Lower leg skin (tissue), 4 donors: ENCODE results near the gene SLBP. TPM values are rescaled to one million over a fixed set of nuclear protein-coding genes. Genes with fewer than 3 reads are reported as not detected.

Source experiments
- DNase-seq, 2 donors: peaks; one replicate each; pipeline ENCODE4 v3.0.0-alpha.2; 2019; ENCODE audit warnings: low spot score in 2 of 2
- H3K4me3 ChIP-seq: fragments of 200-600 bp; sonication (generic); 2 replicates; pipeline ENCODE4 v1.5.1; 2017; ENCODE audit warnings: mild to moderate bottlenecking, low read depth; ENCODE audit not compliant: poor library complexity, severe bottlenecking
- POLR2A ChIP-seq, 2 donors: fragments of 450-650 bp; IDR thresholded peaks; one replicate each; pipeline ENCODE4 v1.6.1; 2016 to 2017; ENCODE audit warnings: antibody characterized with exemption in 2 of 2, mild to moderate bottlenecking in 1 of 2, moderate library complexity in 1 of 2
- WGBS, 2 donors: methylation state at CpG; one replicate each; pipeline ENCODE4 v1.1.5; 2018; 5-methylcytosine and 5-hydroxymethylcytosine counted together
- intact Hi-C: fragments of 100-400 bp; cut with DNase I; formaldehyde crosslinking; loops from one replicate; pipeline ENCODE4 v1.15.0; 2023; ENCODE audit warnings: low total_unique reads
- total RNA-seq, 4 donors: library from RNA; depleted of rRNA; stranded (reverse); fragments of >200 nt; gene quantifications; one replicate each; pipeline ENCODE4 v1.1.0, GENCODE V29; 2016
- TF ChIP-seq, protein P1 (sequence below), 3 donors: fragments of 450-650 bp; IDR thresholded peaks; one replicate each; pipeline ENCODE4 v1.5.1; 2016; ENCODE audit warnings: antibody characterized with exemption in 3 of 3, mild to moderate bottlenecking in 3 of 3, moderate library complexity in 2 of 3

SLBP gene
- total RNA-seq, 4 donors from 2014 or later = 45.8 to 66.9 (median 59.4) TPM

DNA sequence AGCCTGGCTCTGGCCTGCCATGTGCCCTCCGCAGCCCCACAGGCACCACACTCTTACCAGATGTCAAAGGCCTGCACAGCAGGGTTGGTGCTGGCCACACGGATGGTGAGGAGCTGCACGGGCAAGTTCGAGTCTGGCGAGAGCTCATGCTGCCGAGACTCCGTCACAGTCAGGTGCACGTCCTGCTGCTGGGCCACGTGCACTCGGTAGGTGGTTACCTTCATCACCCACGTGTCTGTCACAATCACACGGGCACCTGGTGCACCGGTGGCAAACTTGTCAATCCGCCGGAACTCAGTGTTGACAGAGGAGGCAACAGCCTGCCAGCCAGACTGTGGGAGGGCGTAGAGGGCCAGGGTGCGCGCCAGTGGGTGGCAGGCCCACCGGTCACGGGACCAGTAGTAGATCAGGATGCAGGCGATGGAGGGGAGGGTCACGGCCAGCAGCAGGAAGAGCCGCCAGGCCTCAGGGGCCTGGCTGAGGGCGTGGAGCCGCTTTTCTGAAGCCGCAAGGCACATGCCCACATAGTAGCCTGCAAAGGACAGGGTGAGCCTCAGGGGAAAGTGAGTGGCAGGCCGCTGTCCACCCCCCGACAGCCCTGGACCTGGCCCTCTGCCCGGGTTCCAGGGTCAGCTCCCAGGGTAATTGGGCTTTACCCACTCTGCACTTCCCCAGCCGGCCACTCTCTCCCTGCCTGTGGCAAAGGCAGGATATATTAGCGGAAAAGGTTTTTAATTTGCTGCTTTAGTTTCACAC lies 6.2 kb upstream of the SLBP start:
- no peak for DNase-seq

DNA sequence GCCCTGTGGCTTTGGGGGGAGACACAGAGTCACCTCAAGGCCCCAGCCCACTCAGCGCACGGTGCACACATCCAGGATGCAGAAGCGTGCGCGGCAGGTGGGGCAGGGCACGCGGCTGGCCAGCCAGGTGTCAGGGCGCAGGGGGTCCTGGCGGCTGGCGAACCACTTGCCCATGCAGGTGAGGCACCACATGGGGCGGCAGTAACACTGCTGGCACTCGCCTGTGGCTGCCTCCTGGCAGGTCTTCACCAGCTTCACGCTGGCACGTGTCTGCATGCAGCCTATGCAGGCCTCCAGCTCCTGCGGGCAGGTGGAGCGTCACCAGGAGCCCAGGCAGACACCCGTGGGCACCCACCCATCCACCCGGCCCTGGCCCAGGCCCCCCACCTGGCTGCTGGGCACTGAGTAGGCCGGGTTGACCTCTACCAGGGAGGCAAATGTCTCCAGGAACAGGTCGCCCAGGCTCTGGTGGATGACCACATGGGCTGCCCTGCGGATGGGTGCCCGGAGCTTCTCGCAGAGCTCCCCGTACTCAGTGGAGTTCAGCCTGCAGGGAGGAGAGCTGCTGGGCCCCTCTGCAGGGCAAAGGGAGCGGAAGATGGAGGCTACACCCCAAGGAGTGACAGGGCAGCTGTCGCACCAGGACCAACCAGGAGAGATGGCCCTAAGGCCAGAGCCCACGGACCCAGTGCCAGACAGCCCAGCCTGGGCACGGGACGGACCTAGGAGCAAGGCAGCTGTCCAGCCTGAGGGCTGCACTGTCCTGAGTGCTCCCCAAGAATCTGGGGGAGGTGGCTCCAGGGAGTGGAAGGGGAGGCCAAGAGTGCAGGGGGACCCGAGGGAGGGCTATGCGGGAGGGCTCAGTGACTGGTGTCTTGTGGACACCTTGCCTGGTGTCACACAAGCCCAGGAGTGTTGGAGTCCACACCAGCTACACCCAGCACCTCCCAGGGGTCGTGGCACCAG lies 5.3 kb upstream of the SLBP start:
- H3K4me3 ChIP-seq = no peak overlapping the region
- intact Hi-C loops = no loop called here
- TF ChIP-seq, protein P1, sequence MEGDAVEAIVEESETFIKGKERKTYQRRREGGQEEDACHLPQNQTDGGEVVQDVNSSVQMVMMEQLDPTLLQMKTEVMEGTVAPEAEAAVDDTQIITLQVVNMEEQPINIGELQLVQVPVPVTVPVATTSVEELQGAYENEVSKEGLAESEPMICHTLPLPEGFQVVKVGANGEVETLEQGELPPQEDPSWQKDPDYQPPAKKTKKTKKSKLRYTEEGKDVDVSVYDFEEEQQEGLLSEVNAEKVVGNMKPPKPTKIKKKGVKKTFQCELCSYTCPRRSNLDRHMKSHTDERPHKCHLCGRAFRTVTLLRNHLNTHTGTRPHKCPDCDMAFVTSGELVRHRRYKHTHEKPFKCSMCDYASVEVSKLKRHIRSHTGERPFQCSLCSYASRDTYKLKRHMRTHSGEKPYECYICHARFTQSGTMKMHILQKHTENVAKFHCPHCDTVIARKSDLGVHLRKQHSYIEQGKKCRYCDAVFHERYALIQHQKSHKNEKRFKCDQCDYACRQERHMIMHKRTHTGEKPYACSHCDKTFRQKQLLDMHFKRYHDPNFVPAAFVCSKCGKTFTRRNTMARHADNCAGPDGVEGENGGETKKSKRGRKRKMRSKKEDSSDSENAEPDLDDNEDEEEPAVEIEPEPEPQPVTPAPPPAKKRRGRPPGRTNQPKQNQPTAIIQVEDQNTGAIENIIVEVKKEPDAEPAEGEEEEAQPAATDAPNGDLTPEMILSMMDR (IDR thresholded peaks at IDR 0.05) = no peak
- TF ChIP-seq POLR2A (IDR thresholded peaks at IDR 0.05) = no peak
- no peak for DNase-seq
- WGBS, 2 donors = 64 to 80% methylated on average over 23 to 26 of the region's 32 CpGs

More for the DNA sequence above, 6.2 kb upstream of the SLBP start:
- TF ChIP-seq, protein P1 (IDR thresholded peaks at IDR 0.05) = no peak
- no peak for TF ChIP-seq POLR2A (IDR thresholded peaks at IDR 0.05)
- H3K4me3 ChIP-seq = no peak overlapping the region
- WGBS, 2 donors = 55 to 72% methylated on average over 30 to 31 of the region's 31 CpGs
- intact Hi-C loops = no loop called here

DNA sequence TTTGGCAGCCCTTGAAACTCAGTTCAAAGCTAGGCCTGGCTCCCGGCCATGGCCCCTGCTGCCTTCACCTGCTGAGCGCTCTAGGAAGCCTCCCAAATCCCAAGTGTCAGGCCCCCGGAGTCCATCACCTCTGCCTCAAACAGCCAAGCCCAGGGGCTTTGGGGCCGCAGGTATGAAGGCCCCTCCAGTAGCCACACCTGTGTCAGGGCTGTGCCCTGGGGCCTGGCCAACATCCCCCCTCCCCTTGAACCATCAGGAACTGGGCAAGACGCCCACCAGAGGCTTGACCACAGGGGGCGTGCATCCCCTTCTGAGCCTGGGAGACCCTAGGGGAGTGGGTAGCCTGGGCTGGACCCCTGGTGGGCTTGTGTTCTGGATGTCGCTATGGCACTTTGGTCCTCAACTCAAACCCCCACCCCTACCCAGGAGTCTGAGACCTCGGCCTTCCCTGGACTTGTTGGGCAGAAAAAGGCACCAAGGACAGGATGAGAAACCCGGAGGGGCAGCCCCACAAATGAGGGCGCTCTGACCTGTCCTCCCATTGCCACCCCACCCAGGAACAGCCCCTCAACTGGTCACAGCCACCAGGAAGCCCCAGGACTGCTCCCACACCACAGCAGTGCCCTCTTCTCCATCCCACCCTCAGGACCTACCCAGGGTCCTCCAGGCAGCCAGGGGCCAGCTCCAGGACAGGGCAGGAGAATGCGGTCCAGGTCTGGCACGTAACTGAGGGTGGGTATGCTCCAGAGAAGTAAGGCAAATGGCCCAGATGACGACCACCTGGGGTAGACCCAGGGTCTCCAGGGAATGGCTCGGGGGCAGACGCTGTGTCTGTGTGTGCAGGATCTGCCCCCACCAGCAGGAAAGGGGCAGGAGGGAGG lies 4.2 kb upstream of the SLBP start:
- no peak for DNase-seq

DNA sequence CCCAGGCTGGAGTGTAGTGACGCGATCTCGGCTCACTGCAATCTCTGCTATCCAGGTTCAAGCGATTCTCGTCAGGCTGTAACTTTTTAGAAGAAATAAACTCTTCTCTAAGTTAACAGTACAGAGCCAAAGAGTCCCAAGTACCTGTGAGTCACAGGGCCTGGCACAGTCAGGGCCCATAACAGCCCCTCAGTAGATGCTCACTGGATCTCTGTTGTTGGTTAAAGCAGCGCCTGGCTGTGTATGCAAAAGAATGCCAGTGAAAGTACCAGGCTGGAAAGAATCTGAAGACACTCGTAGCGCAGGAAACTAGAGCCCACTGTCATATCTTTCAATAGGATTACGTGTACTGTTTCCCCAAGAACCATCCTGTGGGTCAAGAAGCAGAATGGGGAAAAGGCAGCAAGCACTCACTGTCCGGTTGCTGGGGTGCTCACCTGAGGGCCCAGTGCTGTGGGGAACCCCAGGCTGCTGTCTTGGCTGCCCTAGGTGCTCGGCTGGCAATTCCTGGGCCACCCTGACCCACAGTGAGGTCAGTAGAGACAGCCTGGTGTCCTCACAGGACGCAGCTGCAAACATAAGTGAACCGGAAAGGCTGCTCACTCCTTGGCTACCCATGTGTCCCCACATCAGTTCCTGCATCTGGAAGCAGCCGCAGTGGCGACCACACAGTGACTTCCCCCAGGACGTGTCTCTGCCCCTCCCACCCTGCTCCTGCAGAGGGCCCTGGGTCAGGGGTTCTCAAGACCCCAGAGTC lies 3.1 kb upstream of the SLBP start:
- intact Hi-C loops = no loop called here
- WGBS, 2 donors = 60 to 67% methylated on average over 14 to 16 of the region's 16 CpGs
- DNase-seq = no peak
- no peak for TF ChIP-seq POLR2A (IDR thresholded peaks at IDR 0.05)
- TF ChIP-seq, protein P1 (IDR thresholded peaks at IDR 0.05) = no peak
- H3K4me3 ChIP-seq = no peak overlapping the region

More for the DNA sequence above, 4.2 kb upstream of the SLBP start:
- TF ChIP-seq, protein P1 (IDR thresholded peaks at IDR 0.05) = no peak
- H3K4me3 ChIP-seq = no peak overlapping the region
- intact Hi-C loops = no loop called here
- 78 to 79% methylated on average over 14 of the region's 15 CpGs for WGBS, 2 donors
